Neural crest cell (in vitro differentiated cells): Measurements from ENCODE around the gene GABRG3. TPM values are rescaled to one million over a fixed set of nuclear protein-coding genes. Genes with fewer than 3 reads are reported as not detected.

Experiments
- DNase-seq: peaks from one replicate; pipeline ENCODE4 v3.0.0; 2021; ENCODE audit warnings: low read depth, mixed read lengths, low spot score
- H3K27ac Mint-ChIP-seq: one replicate; pipeline ENCODE4 v1.8.0; 2021; ENCODE audit warnings: mild to moderate bottlenecking, mixed read lengths; ENCODE audit not compliant: unreplicated experiment
- H3K27me3 Mint-ChIP-seq: 2 replicates; pipeline ENCODE4 v1.8.0; 2021; ENCODE audit warnings: low read depth, mild to moderate bottlenecking, mixed read lengths
- H3K36me3 Mint-ChIP-seq: 2 replicates; pipeline ENCODE4 v1.8.0; 2021; ENCODE audit warnings: low read depth, mild to moderate bottlenecking, mixed read lengths
- H3K4me1 Mint-ChIP-seq: 2 replicates; pipeline ENCODE4 v1.8.0; 2021; ENCODE audit warnings: mixed read lengths
- H3K4me3 Mint-ChIP-seq: one replicate; pipeline ENCODE4 v1.8.0; 2021; ENCODE audit warnings: mild to moderate bottlenecking, mixed read lengths
- H3K9me3 Mint-ChIP-seq: 2 replicates; pipeline ENCODE4 v1.8.0; 2021; ENCODE audit warnings: mixed read lengths
- CTCF ChIP-seq: fragments of 200-600 bp; sonication (generic); conservative IDR thresholded peaks from 2 replicates; pipeline ENCODE4 v1.5.0; 2021; ENCODE audit warnings: antibody characterized with exemption, mild to moderate bottlenecking
- total RNA-seq: library from RNA; stranded (reverse); gene quantifications from 2 replicates; pipeline ENCODE4 v1.2.1, GENCODE V29; 2021

Gene GABRG3
- total RNA-seq, 1 donor from 2014 or later: 4.5 TPM

GRCh38 chr15:27235681-27236080, 264.7 kb downstream of the GABRG3 start:
- no peaks in the 10 kb centered on the region for H3K27me3 Mint-ChIP-seq
- no peak for DNase-seq
- H3K27ac Mint-ChIP-seq: peak overlapping the region; percentile 76
- no peaks in the 10 kb centered on the region for H3K9me3 Mint-ChIP-seq
- no peak overlapping the region for H3K4me3 Mint-ChIP-seq
- no peak for TF ChIP-seq CTCF
- peaks cover 28% of the 10 kb centered on the region for H3K4me1 Mint-ChIP-seq
- no peaks in the 10 kb centered on the region for H3K36me3 Mint-ChIP-seq

- Mint-ChIP-seq H3K27me3 (no peaks in the 10 kb centered on the region), H3K4me1 (peaks cover 28% of the 10 kb centered on the region), H3K4me3 (no peak overlapping the region), H3K9me3 (no peaks in the 10 kb centered on the region), H3K36me3 (no peaks in the 10 kb centered on the region), H3K27ac (no peak overlapping the region)
- TF ChIP-seq CTCF: no peak
- DNase-seq: no peak
These were observed 266.4 kb downstream of the GABRG3 start for GRCh38 chr15:27237319-27237939.

DNA sequence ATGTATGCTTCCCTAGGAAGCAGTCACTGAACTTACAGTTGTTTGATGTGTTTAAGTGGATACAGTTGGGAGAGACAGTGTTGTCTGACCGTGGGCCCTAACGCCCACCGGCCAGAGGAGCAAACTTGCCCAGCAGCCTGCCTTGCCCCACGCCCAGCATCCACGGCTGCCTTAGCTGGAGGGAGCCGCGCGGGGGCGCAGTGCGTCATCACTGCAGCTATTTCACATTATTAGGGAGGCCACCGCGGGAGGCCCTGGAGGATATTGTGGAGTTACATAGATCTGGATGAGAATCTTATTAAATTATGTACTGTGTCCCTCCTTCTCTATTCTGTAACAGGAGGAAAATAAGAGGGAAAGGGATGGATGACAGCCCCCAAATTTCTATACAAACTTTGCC, 267.2 kb downstream of the GABRG3 start:
- H3K4me3 Mint-ChIP-seq: no peak overlapping the region
- no peak for TF ChIP-seq CTCF
- H3K36me3 Mint-ChIP-seq: no peaks in the 10 kb centered on the region
- no peaks in the 10 kb centered on the region for H3K27me3 Mint-ChIP-seq
- H3K9me3 Mint-ChIP-seq: no peaks in the 10 kb centered on the region
- peaks cover 28% of the 10 kb centered on the region for H3K4me1 Mint-ChIP-seq
- no peak for DNase-seq
- H3K27ac Mint-ChIP-seq: peak overlapping the region; percentile 22

DNA sequence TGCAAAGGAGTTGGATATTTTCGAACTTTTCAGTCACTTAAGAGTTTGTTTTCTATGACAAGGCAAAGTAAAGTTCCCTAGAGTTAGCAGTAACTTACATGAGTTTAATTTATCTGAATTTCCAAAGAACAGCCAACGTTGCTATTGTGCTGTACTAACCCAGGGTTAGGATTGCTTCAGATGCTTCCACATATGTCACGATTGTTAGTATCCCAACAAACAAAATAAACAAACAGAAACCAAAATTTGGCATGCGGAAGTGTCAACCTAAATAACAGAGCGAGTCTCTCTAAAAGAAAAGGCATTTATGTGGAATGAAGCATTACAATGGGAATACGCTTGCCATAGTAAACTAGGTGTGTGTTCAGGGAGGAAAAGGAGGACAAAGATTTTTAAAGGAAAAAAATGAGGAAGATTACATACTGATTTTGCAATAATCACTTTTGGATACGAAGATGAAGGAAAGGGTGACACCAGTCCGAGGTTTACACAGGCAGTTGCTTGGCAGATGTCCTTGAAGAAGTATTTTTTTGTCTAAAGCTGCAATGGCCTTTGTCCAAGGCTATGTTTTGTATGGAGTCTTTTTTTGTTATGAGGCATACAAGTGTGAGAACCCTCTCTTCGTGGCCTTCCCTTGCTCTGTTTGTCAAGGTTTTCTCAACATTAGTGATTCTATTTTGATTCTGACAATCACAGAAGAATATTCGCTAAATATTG, 267.9 kb downstream of the GABRG3 start:
- Mint-ChIP-seq H3K27ac (no peak overlapping the region), H3K36me3 (no peaks in the 10 kb centered on the region), H3K4me1 (peaks cover 28% of the 10 kb centered on the region), H3K27me3 (no peaks in the 10 kb centered on the region), H3K9me3 (no peaks in the 10 kb centered on the region), H3K4me3 (no peak overlapping the region)
- TF ChIP-seq CTCF: no peak
- DNase-seq: no peak

DNA sequence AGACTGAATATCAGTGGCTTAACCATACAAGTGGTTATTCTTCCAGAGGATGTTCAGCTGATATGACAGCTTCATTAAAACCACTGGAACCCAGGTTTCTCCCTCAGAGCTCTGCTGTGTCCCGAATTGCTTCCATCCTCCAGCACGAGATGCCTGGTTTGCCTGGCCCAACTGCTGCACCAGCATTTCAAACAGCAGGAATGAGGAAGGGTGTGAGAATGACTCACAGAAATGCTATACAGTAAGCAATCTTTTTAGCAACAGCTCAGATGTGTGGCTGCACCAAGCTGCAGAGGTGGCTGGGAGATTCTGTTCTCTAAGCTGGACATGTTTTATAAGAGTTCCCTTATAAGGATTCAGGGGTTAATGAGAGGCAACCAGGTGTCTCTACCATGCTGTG, 271.0 kb downstream of the GABRG3 start:
- no peaks in the 10 kb centered on the region for H3K27me3 Mint-ChIP-seq
- peaks cover 19% of the 10 kb centered on the region for H3K4me1 Mint-ChIP-seq
- no peak overlapping the region for H3K27ac Mint-ChIP-seq
- no peaks in the 10 kb centered on the region for H3K36me3 Mint-ChIP-seq
- H3K9me3 Mint-ChIP-seq: no peaks in the 10 kb centered on the region
- TF ChIP-seq CTCF: no peak
- no peak overlapping the region for H3K4me3 Mint-ChIP-seq
- no peak for DNase-seq
